Gastroesophageal sphincter (tissue), 3 donors: ENCODE data around the gene PLK1.

Experiments used
- CTCF ChIP-seq, 4 experiments: fragments of 200-600 bp in 2 of 4; fragments of 450-650 bp in 2 of 4; sonication (generic) in 1 of 4; IDR thresholded peaks; one replicate each; pipeline ENCODE4 v1.5.1; 2017 to 2019; ENCODE audit warnings: antibody characterized with exemption in 4 of 4, mild to moderate bottlenecking in 2 of 4, moderate library complexity in 2 of 4
- POLR2A ChIP-seq, 2 donors: fragments of 450-650 bp; IDR thresholded peaks; one replicate each; pipeline ENCODE4 v1.6.1; 2017; ENCODE audit warnings: antibody characterized with exemption in 2 of 2, mild to moderate bottlenecking in 2 of 2, moderate library complexity in 1 of 2
- POLR2AphosphoS5 ChIP-seq: sonication (generic); formaldehyde crosslinking; IDR thresholded peaks from one replicate; pipeline ENCODE4 v1.6.1; 2017; ENCODE audit warnings: antibody characterized with exemption

GRCh38 chr16:23734176-23734893 lies 55.6 kb downstream of the PLK1 start:
- TF ChIP-seq CTCF (IDR thresholded peaks at IDR 0.05) (no peak), POLR2AphosphoS5 (no peak), POLR2A (IDR thresholded peaks at IDR 0.05) (no peak)
